Measurements from ENCODE around the gene MBP.

MBP gene

GRCh38 chr18:77016936-77017335 is 115.6 kb downstream of the MBP start:
- peaks cover 3% of the 10 kb centered on the region; the same call in 1 of the 2 replicates for H3K36me3 ChIP-seq (ENCODE audit: low read depth)
- H3K4me1 ChIP-seq (ENCODE audit: insufficient read depth, poor library complexity, severe bottlenecking) = peaks cover 6% of the 10 kb centered on the region
- no peaks in the 10 kb centered on the region for H3K27me3 ChIP-seq (ENCODE audit: insufficient read depth, poor library complexity, severe bottlenecking)

GRCh38 chr18:77015771-77016710 is 116.5 kb downstream of the MBP start:
- H3K4me1 ChIP-seq (ENCODE audit: insufficient read depth, poor library complexity, severe bottlenecking) = peaks cover 6% of the 10 kb centered on the region
- H3K27me3 ChIP-seq (ENCODE audit: insufficient read depth, poor library complexity, severe bottlenecking) = no peaks in the 10 kb centered on the region
- no peaks in the 10 kb centered on the region for H3K9me3 ChIP-seq (ENCODE audit: severe bottlenecking)
- peaks cover 3% of the 10 kb centered on the region; the same call in 1 of the 2 replicates for H3K36me3 ChIP-seq (ENCODE audit: low read depth)
- no peak for ATAC-seq (ENCODE audit: low read depth)
- TF ChIP-seq, protein P1, sequence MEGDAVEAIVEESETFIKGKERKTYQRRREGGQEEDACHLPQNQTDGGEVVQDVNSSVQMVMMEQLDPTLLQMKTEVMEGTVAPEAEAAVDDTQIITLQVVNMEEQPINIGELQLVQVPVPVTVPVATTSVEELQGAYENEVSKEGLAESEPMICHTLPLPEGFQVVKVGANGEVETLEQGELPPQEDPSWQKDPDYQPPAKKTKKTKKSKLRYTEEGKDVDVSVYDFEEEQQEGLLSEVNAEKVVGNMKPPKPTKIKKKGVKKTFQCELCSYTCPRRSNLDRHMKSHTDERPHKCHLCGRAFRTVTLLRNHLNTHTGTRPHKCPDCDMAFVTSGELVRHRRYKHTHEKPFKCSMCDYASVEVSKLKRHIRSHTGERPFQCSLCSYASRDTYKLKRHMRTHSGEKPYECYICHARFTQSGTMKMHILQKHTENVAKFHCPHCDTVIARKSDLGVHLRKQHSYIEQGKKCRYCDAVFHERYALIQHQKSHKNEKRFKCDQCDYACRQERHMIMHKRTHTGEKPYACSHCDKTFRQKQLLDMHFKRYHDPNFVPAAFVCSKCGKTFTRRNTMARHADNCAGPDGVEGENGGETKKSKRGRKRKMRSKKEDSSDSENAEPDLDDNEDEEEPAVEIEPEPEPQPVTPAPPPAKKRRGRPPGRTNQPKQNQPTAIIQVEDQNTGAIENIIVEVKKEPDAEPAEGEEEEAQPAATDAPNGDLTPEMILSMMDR (IDR thresholded peaks at IDR 0.05; ENCODE audit: poor library complexity, severe bottlenecking) = no peak
- no peak overlapping the region for H3K4me3 ChIP-seq (ENCODE audit: severe bottlenecking)
- H3K27ac ChIP-seq (ENCODE audit: poor library complexity, severe bottlenecking) = no peak overlapping the region
- no peak for DNase-seq (ENCODE audit: low spot score)

More at GRCh38 chr18:77016936-77017335, 115.6 kb downstream of the MBP start:
- ATAC-seq (ENCODE audit: low read depth) (no peak), DNase-seq (ENCODE audit: low spot score) (no peak)
- H3K9me3 ChIP-seq (ENCODE audit: severe bottlenecking) = no peaks in the 10 kb centered on the region
- no peak overlapping the region for H3K4me3 ChIP-seq (ENCODE audit: severe bottlenecking)
- H3K27ac ChIP-seq (ENCODE audit: poor library complexity, severe bottlenecking) = no peak overlapping the region
- TF ChIP-seq, protein P1 (IDR thresholded peaks at IDR 0.05; ENCODE audit: poor library complexity, severe bottlenecking) = no peak

DNA sequence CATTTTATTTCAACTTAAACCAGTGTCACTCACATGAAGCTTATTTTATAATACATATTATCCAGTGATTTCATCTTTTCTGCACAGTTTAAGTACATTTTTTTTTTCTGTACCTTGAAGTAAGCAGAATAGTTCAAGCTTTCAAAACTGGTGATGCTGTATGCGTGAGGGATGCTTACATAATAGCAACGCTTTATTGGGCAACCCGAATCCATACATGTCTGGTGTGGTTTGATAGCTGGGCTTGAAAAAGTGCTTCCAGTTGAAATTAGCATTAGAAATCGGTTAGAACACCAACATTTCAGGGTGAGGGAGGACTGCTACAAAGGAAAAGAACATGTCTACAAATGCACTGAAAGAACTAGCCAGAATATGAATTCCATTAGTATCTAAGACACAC is 117.4 kb downstream of the MBP start:
- H3K27me3 ChIP-seq (ENCODE audit: insufficient read depth, poor library complexity, severe bottlenecking) = no peaks in the 10 kb centered on the region
- peaks cover 6% of the 10 kb centered on the region for H3K4me1 ChIP-seq (ENCODE audit: insufficient read depth, poor library complexity, severe bottlenecking)
- H3K36me3 ChIP-seq (ENCODE audit: low read depth) = peaks cover 3% of the 10 kb centered on the region; the same call in 1 of the 2 replicates
- TF ChIP-seq, protein P1 (IDR thresholded peaks at IDR 0.05; ENCODE audit: poor library complexity, severe bottlenecking) = no peak
- ATAC-seq (ENCODE audit: low read depth) (no peak), DNase-seq (ENCODE audit: low spot score) (no peak)
- H3K9me3 ChIP-seq (ENCODE audit: severe bottlenecking) = no peaks in the 10 kb centered on the region
- no peak overlapping the region for H3K27ac ChIP-seq (ENCODE audit: poor library complexity, severe bottlenecking)
- H3K4me3 ChIP-seq (ENCODE audit: severe bottlenecking) = no peak overlapping the region

- Histone ChIP-seq H3K27ac (ENCODE audit: poor library complexity, severe bottlenecking) (no peak overlapping the region), H3K27me3 (ENCODE audit: insufficient read depth, poor library complexity, severe bottlenecking) (no peaks in the 10 kb centered on the region), H3K4me3 (ENCODE audit: severe bottlenecking) (no peak overlapping the region), H3K9me3 (ENCODE audit: severe bottlenecking) (no peaks in the 10 kb centered on the region), H3K36me3 (ENCODE audit: low read depth) (peaks cover 3% of the 10 kb centered on the region; the same call in 1 of the 2 replicates), H3K4me1 (ENCODE audit: insufficient read depth, poor library complexity, severe bottlenecking) (peaks cover 6% of the 10 kb centered on the region)
- TF ChIP-seq, protein P1 (IDR thresholded peaks at IDR 0.05; ENCODE audit: poor library complexity, severe bottlenecking) = no peak
- no peak for DNase-seq (ENCODE audit: low spot score)
- no peak for ATAC-seq (ENCODE audit: low read depth)
Measured at GRCh38 chr18:77014538-77014937, 118.0 kb downstream of the MBP start.
